GM21528 (cell line): ENCODE results near the gene DYNLRB1.

ENCODE experiments used
- ATAC-seq: cut with Tn5 transposase; IDR thresholded peaks from one replicate; pipeline ENCODE4 v1.9.1; 2021; ENCODE audit warnings: mild to moderate bottlenecking, moderate library complexity; ENCODE audit not compliant: unreplicated experiment, low FRiP score

The DYNLRB1 gene

GRCh38 chr20:34531608-34532265 lies 15.5 kb downstream of the DYNLRB1 start:
- ATAC-seq = no peak

- ATAC-seq = no peak
Measured at GRCh38 chr20:34532320-34532719, 16.1 kb downstream of the DYNLRB1 start.

- ATAC-seq = no peak
Measured at GRCh38 chr20:34532756-34533155, 16.5 kb downstream of the DYNLRB1 start.

GRCh38 chr20:34534391-34535165 lies 18.4 kb downstream of the DYNLRB1 start:
- no peak for ATAC-seq

- no peak for ATAC-seq
Measured at GRCh38 chr20:34535301-34535840, 19.1 kb downstream of the DYNLRB1 start.

GRCh38 chr20:34535857-34536256 lies 19.6 kb downstream of the DYNLRB1 start:
- no peak for ATAC-seq

GRCh38 chr20:34536798-34537394 lies 20.7 kb downstream of the DYNLRB1 start:
- ATAC-seq = no peak

- no peak for ATAC-seq
Measured at GRCh38 chr20:34537651-34538050, 21.4 kb downstream of the DYNLRB1 start.

GRCh38 chr20:34538671-34539123 lies 22.5 kb downstream of the DYNLRB1 start:
- ATAC-seq = no peak

GRCh38 chr20:34539756-34540155 lies 23.5 kb downstream of the DYNLRB1 start:
- ATAC-seq = no peak

- ATAC-seq = no peak
Measured at GRCh38 chr20:34540596-34541263, 24.5 kb downstream of the DYNLRB1 start.

GRCh38 chr20:34541264-34541901 lies 25.2 kb downstream of the DYNLRB1 start:
- no peak for ATAC-seq

- no peak for ATAC-seq
Measured at GRCh38 chr20:34541917-34542316, 25.7 kb downstream of the DYNLRB1 start.

- ATAC-seq = no peak
Measured at GRCh38 chr20:34542439-34542838, 26.2 kb downstream of the DYNLRB1 start.

- no peak for ATAC-seq
Measured at GRCh38 chr20:34543463-34544056, 27.3 kb downstream of the DYNLRB1 start.

- no peak for ATAC-seq
Measured at GRCh38 chr20:34544109-34544796, 28.0 kb downstream of the DYNLRB1 start.

- ATAC-seq = no peak
Measured at GRCh38 chr20:34546751-34547181, 30.5 kb downstream of the DYNLRB1 start.

- no peak for ATAC-seq
Measured at GRCh38 chr20:34547844-34548613, 31.8 kb downstream of the DYNLRB1 start.
